Measurements from ENCODE around the gene MTMR8. TPM values are rescaled to one million over a fixed set of nuclear protein-coding genes. Genes with fewer than 3 reads are reported as not detected.
"Not testable (repeated sequence)": the region's sequence is repeated elsewhere in the genome, so short reads cannot be mapped to it uniquely, and the experiment has no call there.

Gene MTMR8
- total RNA-seq, 4 donors from 2014 or later: 0.42 to 2.3 (median 1.3) TPM

DNA sequence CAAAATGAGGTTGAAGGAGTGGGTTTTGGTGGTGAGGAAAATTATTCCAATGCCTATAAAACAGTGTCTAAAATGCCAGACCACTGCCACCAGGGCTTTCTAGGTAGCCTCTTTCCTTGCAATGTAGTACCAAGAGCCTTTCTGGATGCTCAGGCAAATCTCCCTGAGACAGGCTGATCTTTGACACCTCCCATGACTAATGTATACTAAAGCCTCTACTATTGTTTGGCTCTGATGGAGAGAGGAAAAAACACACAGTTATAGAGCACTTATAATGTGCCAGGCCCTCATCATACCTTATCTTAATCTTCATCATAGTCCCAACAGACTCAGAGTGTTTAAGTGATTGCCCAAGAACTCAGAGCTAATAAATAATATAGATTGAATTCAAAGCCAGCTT is 5.8 kb downstream of the MTMR8 start:
- H3K4me3 ChIP-seq: no peak overlapping the region
- H3K27ac ChIP-seq: no peak overlapping the region
- TF ChIP-seq EP300 (IDR thresholded peaks at IDR 0.05): no peak
- TF ChIP-seq POLR2A (IDR thresholded peaks at IDR 0.05): no peak
- TF ChIP-seq POLR2AphosphoS5 (IDR thresholded peaks at IDR 0.05): no peak
- TF ChIP-seq, protein P1, sequence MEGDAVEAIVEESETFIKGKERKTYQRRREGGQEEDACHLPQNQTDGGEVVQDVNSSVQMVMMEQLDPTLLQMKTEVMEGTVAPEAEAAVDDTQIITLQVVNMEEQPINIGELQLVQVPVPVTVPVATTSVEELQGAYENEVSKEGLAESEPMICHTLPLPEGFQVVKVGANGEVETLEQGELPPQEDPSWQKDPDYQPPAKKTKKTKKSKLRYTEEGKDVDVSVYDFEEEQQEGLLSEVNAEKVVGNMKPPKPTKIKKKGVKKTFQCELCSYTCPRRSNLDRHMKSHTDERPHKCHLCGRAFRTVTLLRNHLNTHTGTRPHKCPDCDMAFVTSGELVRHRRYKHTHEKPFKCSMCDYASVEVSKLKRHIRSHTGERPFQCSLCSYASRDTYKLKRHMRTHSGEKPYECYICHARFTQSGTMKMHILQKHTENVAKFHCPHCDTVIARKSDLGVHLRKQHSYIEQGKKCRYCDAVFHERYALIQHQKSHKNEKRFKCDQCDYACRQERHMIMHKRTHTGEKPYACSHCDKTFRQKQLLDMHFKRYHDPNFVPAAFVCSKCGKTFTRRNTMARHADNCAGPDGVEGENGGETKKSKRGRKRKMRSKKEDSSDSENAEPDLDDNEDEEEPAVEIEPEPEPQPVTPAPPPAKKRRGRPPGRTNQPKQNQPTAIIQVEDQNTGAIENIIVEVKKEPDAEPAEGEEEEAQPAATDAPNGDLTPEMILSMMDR (IDR thresholded peaks at IDR 0.05): no peak
- H3K36me3 ChIP-seq: no peaks in the 10 kb centered on the region
- peaks cover 3% of the 10 kb centered on the region for H3K4me1 ChIP-seq
- DNase-seq (ENCODE audit: low spot score in 2 of 2): no peak
- no peaks in the 10 kb centered on the region for H3K27me3 ChIP-seq
- H3K9me3 ChIP-seq: no peaks in the 10 kb centered on the region

- H3K9me3 ChIP-seq; H3K4me1 ChIP-seq; H3K36me3 ChIP-seq; DNase-seq (ENCODE audit: low spot score in 2 of 2); H3K27me3 ChIP-seq; H3K4me3 ChIP-seq; H3K27ac ChIP-seq: not testable (repeated sequence)
- WGBS: 93% methylated on average over 4 of the region's 4 CpGs
Observed at GRCh38 chrX:64380789-64381188, 14.5 kb downstream of the MTMR8 start.

DNA sequence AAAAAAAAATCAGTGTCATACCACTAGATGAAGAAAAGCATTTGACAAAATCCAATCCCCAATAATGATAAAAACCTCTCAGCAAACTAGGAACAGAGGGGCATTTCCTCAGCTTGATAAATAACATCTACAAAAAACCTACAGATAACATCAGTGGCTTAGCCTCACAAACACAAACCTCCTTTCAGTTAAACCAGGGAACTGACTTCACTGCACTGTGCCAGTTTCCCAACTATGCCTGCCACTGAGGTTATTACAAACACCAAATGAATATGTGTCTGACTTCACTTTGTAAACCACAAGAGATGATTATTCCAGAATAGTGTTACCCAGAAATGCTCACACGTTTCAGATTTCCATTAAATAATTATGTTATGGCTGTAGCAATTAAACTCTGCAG is 15.3 kb downstream of the MTMR8 start:
- Histone ChIP-seq H3K36me3 (no peaks in the 10 kb centered on the region), H3K9me3 (no peaks in the 10 kb centered on the region), H3K4me3 (no peak overlapping the region), H3K27me3 (no peaks in the 10 kb centered on the region), H3K4me1 (no peaks in the 10 kb centered on the region), H3K27ac (no peak overlapping the region)
- TF ChIP-seq POLR2A (IDR thresholded peaks at IDR 0.05) (no peak), EP300 (IDR thresholded peaks at IDR 0.05) (no peak), POLR2AphosphoS5 (IDR thresholded peaks at IDR 0.05) (no peak)
- TF ChIP-seq, protein P1 (IDR thresholded peaks at IDR 0.05): no peak
- 61% methylated on average over 1 of the region's 1 CpG for WGBS
- DNase-seq (ENCODE audit: low spot score in 2 of 2): no peak

- Histone ChIP-seq H3K27ac (no peak overlapping the region), H3K4me1 (no peaks in the 10 kb centered on the region), H3K9me3 (no peaks in the 10 kb centered on the region), H3K4me3 (no peak overlapping the region), H3K27me3 (no peaks in the 10 kb centered on the region), H3K36me3 (no peaks in the 10 kb centered on the region)
- 72% methylated on average over 3 of the region's 3 CpGs for WGBS
- TF ChIP-seq POLR2A (IDR thresholded peaks at IDR 0.05) (no peak), POLR2AphosphoS5 (IDR thresholded peaks at IDR 0.05) (no peak), EP300 (IDR thresholded peaks at IDR 0.05) (no peak)
- TF ChIP-seq, protein P1 (IDR thresholded peaks at IDR 0.05): no peak
- no peak for DNase-seq (ENCODE audit: low spot score in 2 of 2)
Observed at GRCh38 chrX:64377753-64378152, 17.5 kb downstream of the MTMR8 start.

DNA sequence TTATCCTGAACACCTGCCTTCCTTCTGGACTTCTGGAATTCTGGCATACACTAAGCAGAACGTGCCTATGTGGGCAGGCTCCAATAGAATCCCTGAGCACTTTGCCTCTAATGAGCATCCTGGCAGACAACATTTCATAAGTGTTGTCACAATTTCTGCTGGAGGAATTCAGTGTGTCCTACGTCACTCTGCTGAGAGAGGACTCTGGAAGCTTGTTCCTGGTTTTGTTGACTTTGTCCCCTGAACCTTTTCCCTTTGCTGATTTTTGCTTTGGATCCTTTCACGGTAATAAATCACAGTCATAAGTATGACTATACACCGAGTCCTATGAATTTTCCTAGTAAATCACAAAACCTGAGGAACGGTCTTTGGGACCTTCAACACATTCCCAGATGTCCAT is 43.2 kb downstream of the MTMR8 start:
- no peaks in the 10 kb centered on the region for H3K36me3 ChIP-seq
- H3K27ac ChIP-seq: no peak overlapping the region
- H3K4me3 ChIP-seq: no peak overlapping the region
- no peaks in the 10 kb centered on the region for H3K9me3 ChIP-seq
- no peaks in the 10 kb centered on the region for H3K27me3 ChIP-seq
- 69% methylated on average over 5 of the region's 5 CpGs for WGBS
- DNase-seq (ENCODE audit: low spot score in 2 of 2): no peak
- TF ChIP-seq EP300 (IDR thresholded peaks at IDR 0.05): no peak
- no peak for TF ChIP-seq POLR2A (IDR thresholded peaks at IDR 0.05)
- TF ChIP-seq POLR2AphosphoS5 (IDR thresholded peaks at IDR 0.05): no peak
- TF ChIP-seq, protein P1 (IDR thresholded peaks at IDR 0.05): no peak
- H3K4me1 ChIP-seq: no peaks in the 10 kb centered on the region

DNA sequence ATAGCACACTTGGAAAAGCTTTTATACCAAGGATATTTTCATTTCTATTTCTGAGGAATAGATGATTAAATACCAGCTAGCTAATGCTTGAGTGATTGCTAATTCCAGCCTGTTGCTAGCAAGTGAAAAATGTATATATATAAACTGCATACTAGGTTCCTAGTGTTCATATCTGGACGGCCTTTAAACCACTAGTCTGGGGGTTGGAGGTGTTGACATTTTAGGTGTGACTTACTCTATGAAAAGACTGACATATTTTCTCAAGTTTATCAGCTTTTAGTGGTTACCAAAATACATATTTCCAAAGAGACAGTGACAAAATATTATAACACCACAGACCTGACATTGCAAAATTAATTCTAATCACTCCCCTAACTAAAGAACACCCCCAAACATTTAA is 44.7 kb downstream of the MTMR8 start:
- H3K9me3 ChIP-seq: no peaks in the 10 kb centered on the region
- TF ChIP-seq POLR2AphosphoS5 (IDR thresholded peaks at IDR 0.05) (no peak), POLR2A (IDR thresholded peaks at IDR 0.05) (no peak), EP300 (IDR thresholded peaks at IDR 0.05) (no peak)
- TF ChIP-seq, protein P1 (IDR thresholded peaks at IDR 0.05): no peak
- no peak for DNase-seq (ENCODE audit: low spot score in 2 of 2)

More for the DNA sequence above, 44.7 kb downstream of the MTMR8 start:
- no peak overlapping the region for H3K4me3 ChIP-seq
- H3K27me3 ChIP-seq: no peaks in the 10 kb centered on the region
- 57% methylated on average over 1 of the region's 1 CpG for WGBS
- H3K27ac ChIP-seq: no peak overlapping the region
- H3K36me3 ChIP-seq: no peaks in the 10 kb centered on the region
- H3K4me1 ChIP-seq: no peaks in the 10 kb centered on the region

All from suprapubic skin (tissue), 4 donors.